HepG2 (cell line): Measurements from ENCODE around the gene BRAP. TPM values are rescaled to one million over a fixed set of nuclear protein-coding genes. Genes with fewer than 3 reads are reported as not detected.

Experiments used
- ATAC-seq: fragments of 200-7000 bp; cut with Tn5 transposase; 3 replicates; pipeline ENCODE4 v1.9.1; 2020; ENCODE audit warnings: mild to moderate bottlenecking, moderate library complexity
- BruUV-seq: library from RNA; stranded (reverse); fragments of 400-500 nt; replicated peaks from 2 replicates; lab custom pipeline; 2021; lab: Mats Ljungman, UMichigan
- CTCF ChIA-PET: fragments of 300-600 bp; formaldehyde crosslinking; extraction: SDS; loops from one replicate; lab custom pipeline; 2021; ENCODE audit warnings: low total read pairs, inconsistent platforms, low intra/inter-chr PET ratio; lab: Yijun Ruan, JAX
- POLR2A ChIA-PET: fragments of 350-600 bp; sonication (Branson Sonifier 250); formaldehyde crosslinking; loops from one replicate; lab custom pipeline; 2020; ENCODE audit warnings: antibody characterized with exemption, inconsistent platforms; lab: Yijun Ruan, JAX
- DNase-seq: peaks from one replicate; pipeline ENCODE4 v3.0.0-alpha.2; 2015; ENCODE audit warnings: low spot score
- FAIRE-seq: peaks from 3 replicates; lab custom pipeline; 2011; peaks lifted over from hg19 to GRCh38; lab: Jason Lieb, UNC
- H2AFZ ChIP-seq: one replicate; pipeline ENCODE4 v1.6.1; 2011; ENCODE audit warnings: low read length, inconsistent platforms
- H3K27ac ChIP-seq: fragments of 300-600 bp; 3 replicates; pipeline ENCODE4 v1.8.0; 2011; ENCODE audit warnings: mixed run types, mild to moderate bottlenecking, mixed read lengths, low read length, inconsistent platforms; ENCODE audit not compliant: insufficient read depth; ENCODE audit errors: extremely low read length
- H3K27me3 ChIP-seq, 2 experiments: fragments of 200-600 bp in 1 of 2; 2 replicates in 1 of 2; 3 replicates in 1 of 2; pipeline versions ENCODE4 v1.6.0 to v1.8.0; 2011; ENCODE audit warnings: low read length in 2 of 2, mild to moderate bottlenecking in 2 of 2, moderate library complexity in 2 of 2, inconsistent platforms in 1 of 2; ENCODE audit not compliant: insufficient read depth in 2 of 2, control insufficient read depth in 1 of 2
- H3K36me3 ChIP-seq, 2 experiments: fragments of 200-600 bp in 1 of 2; replicated peaks in 1 of 2; 2 replicates in 1 of 2; 3 replicates in 1 of 2; pipeline versions ENCODE4 v1.5.1 to v1.8.0; 2011; ENCODE audit warnings: low read length in 2 of 2, inconsistent platforms in 1 of 2; ENCODE audit not compliant: insufficient read depth in 2 of 2, control insufficient read depth in 1 of 2
- H3K4me1 ChIP-seq: 2 replicates; pipeline ENCODE4 v1.5.1; 2012; ENCODE audit warnings: low read length, inconsistent platforms; ENCODE audit not compliant: insufficient read depth
- H3K4me2 ChIP-seq: 2 replicates; pipeline ENCODE4 v1.6.0; 2011; ENCODE audit warnings: low read depth, low read length, inconsistent platforms
- H3K4me3 ChIP-seq, 3 experiments: fragments of 200-600 bp in 1 of 3; sonication (generic), shearing (Covaris generic) in 1 of 3; replicated peaks in 1 of 3; 2 replicates each; pipeline ENCODE4 v1.5.1; 2011 to 2016; ENCODE audit warnings: low read length in 3 of 3, inconsistent platforms in 2 of 3, low read depth in 2 of 3, mild to moderate bottlenecking in 2 of 3, control low read depth in 1 of 3, mixed read lengths in 1 of 3; ENCODE audit not compliant: insufficient read depth in 1 of 3
- H3K79me2 ChIP-seq: one replicate; pipeline ENCODE4 v1.6.1; 2011; ENCODE audit warnings: low read length, inconsistent platforms; ENCODE audit not compliant: insufficient read depth
- H3K9ac ChIP-seq: 2 replicates; pipeline ENCODE4 v1.6.0; 2011; ENCODE audit warnings: mild to moderate bottlenecking, low read depth, low read length, inconsistent platforms; ENCODE audit not compliant: insufficient read depth
- H3K9me3 ChIP-seq: 2 replicates; pipeline ENCODE4 v1.5.1; 2012; ENCODE audit warnings: mild to moderate bottlenecking, low read length
- H4K20me1 ChIP-seq: 2 replicates; pipeline ENCODE4 v1.6.0; 2011; ENCODE audit warnings: inconsistent platforms, mild to moderate bottlenecking, low read length, moderate library complexity; ENCODE audit not compliant: insufficient read depth
- ATF4 ChIP-seq, 2 experiments: fragments of 450-650 bp in 1 of 2; sonication (generic) in 1 of 2; formaldehyde crosslinking; IDR thresholded peaks; 2 replicates each; pipeline versions ENCODE4 v1.5.0 to v1.8.0; 2020 to 2022; ENCODE audit warnings: mild to moderate bottlenecking in 1 of 2, missing genetic modification reagents in 1 of 2
- CAMTA2 ChIP-seq: sonication (generic); formaldehyde crosslinking; IDR thresholded peaks from 2 replicates; pipeline ENCODE4 v1.4.0; 2020; ENCODE audit warnings: mild to moderate bottlenecking, missing genetic modification reagents, borderline replicate concordance
- CENPT ChIP-seq: sonication (generic); formaldehyde crosslinking; IDR thresholded peaks from 2 replicates; pipeline ENCODE4 v1.8.0; 2022; ENCODE audit warnings: low read depth, mild to moderate bottlenecking, moderate library complexity, missing genetic modification reagents
- CSRNP1 ChIP-seq: sonication (generic); formaldehyde crosslinking; IDR thresholded peaks from 2 replicates; pipeline ENCODE4 v1.8.1; 2023; ENCODE audit warnings: mild to moderate bottlenecking, missing genetic modification reagents
- ELF4 ChIP-seq: sonication (generic); formaldehyde crosslinking; IDR thresholded peaks from 2 replicates; pipeline ENCODE4 v1.5.0; 2020; ENCODE audit warnings: missing genetic modification reagents, mild to moderate bottlenecking, moderate library complexity, borderline replicate concordance
- FOSL2 ChIP-seq: sonication (generic); formaldehyde crosslinking; IDR thresholded peaks from 2 replicates; pipeline ENCODE4 v1.4.0; 2020; ENCODE audit warnings: missing genetic modification reagents
- MXI1 ChIP-seq: IDR thresholded peaks from 3 replicates; pipeline ENCODE4 v1.6.1; 2012; ENCODE audit warnings: low read depth, low read length, inconsistent platforms, borderline replicate concordance
- PHF5A ChIP-seq: IDR thresholded peaks from one replicate; pipeline ENCODE4 v1.6.1; 2018; ENCODE audit warnings: low read depth, missing genetic modification reagents; ENCODE audit not compliant: unreplicated experiment
- SRSF4 ChIP-seq: fragments of 200-400 bp; formaldehyde crosslinking; IDR thresholded peaks from one replicate; pipeline ENCODE4 v1.6.1; 2018; ENCODE audit warnings: mild to moderate bottlenecking, low read depth, low read length, moderate library complexity; ENCODE audit not compliant: poor library complexity, severe bottlenecking
- TCF12 ChIP-seq, 2 experiments: fragments of 450-650 bp in 1 of 2; sonication (generic) in 1 of 2; formaldehyde crosslinking in 1 of 2; IDR thresholded peaks; 2 replicates each; pipeline versions ENCODE4 v1.6.1 to v1.8.0; 2017 to 2022; ENCODE audit warnings: antibody characterized with exemption in 1 of 2, mild to moderate bottlenecking in 1 of 2, missing genetic modification reagents in 1 of 2, moderate library complexity in 1 of 2
- ZFP90 ChIP-seq: sonication (generic); formaldehyde crosslinking; IDR thresholded peaks from 2 replicates; pipeline ENCODE4 v1.8.0; 2022; ENCODE audit warnings: missing genetic modification reagents, mild to moderate bottlenecking, inconsistent platforms, borderline replicate concordance
- ZNF121 ChIP-seq: sonication (generic); formaldehyde crosslinking; IDR thresholded peaks from 2 replicates; pipeline ENCODE4 v1.5.0; 2020; ENCODE audit warnings: mild to moderate bottlenecking, missing genetic modification reagents
- ZNF235 ChIP-seq: sonication (generic); formaldehyde crosslinking; IDR thresholded peaks from 2 replicates; pipeline ENCODE4 v1.8.1; 2023; ENCODE audit warnings: mild to moderate bottlenecking, missing genetic modification reagents, borderline replicate concordance
- ZNF546 ChIP-seq: sonication (generic); formaldehyde crosslinking; conservative IDR thresholded peaks from 2 replicates; pipeline ENCODE4 v1.8.1; 2023; ENCODE audit warnings: mild to moderate bottlenecking, missing genetic modification reagents
- ZNF776 ChIP-seq: sonication (generic); formaldehyde crosslinking; IDR thresholded peaks from 2 replicates; pipeline ENCODE4 v1.4.0; 2020; ENCODE audit warnings: mild to moderate bottlenecking, missing genetic modification reagents
- WGBS: methylation state at CpG from one replicate; pipeline ENCODE4 v1.1.6; 2017; ENCODE audit warnings: low lambda C conversion rate; 5-methylcytosine and 5-hydroxymethylcytosine counted together
- in situ Hi-C: cut with HindIII; loops from 2 replicates; pipeline ENCODE4 v1.10.0; 2017; ENCODE audit warnings: low pct_unique_long_range_greater_than_20kb; ENCODE audit not compliant: extremely low pct_ligation_motif_present
- intact Hi-C: fragments of 100-400 bp; cut with micrococcal nuclease; formaldehyde crosslinking; loops from one replicate; pipeline ENCODE4 v1.10.0; 2022; ENCODE audit not compliant: unreplicated experiment
- polyA plus RNA-seq, 8 experiments: library from polyadenylated mRNA; depleted of rRNA in 3 of 8; stranded (reverse) in 7 of 8; unstranded in 1 of 8; fragments of >200 nt; fragmentation: Illumina TruSeq in 4 of 8; extraction: Trizol in 4 of 8; gene quantifications; 2 replicates each; pipeline versions ENCODE4 v1.2.1 to v1.2.3, GENCODE V29; 2011 to 2016; ENCODE audit warnings: low read depth in 4 of 8, missing spikeins in 1 of 8, mixed read lengths in 1 of 8; ENCODE audit not compliant: insufficient read depth in 1 of 8
- total RNA-seq, 5 experiments: library from RNA; depleted of rRNA; stranded (reverse); fragments of >200 nt; fragmentation: Illumina TruSeq; extraction: Trizol; gene quantifications; 2 replicates each; pipeline ENCODE4 v1.2.3, GENCODE V29; 2016; ENCODE audit warnings: low read depth in 1 of 5

BRAP gene
- total and polyA plus RNA-seq, 2 of the 13 experiments (the other 11 are each of a cell fraction or from before 2014, with no cell fraction given): 8.1 to 15.4 TPM

GRCh38 chr12:111733340-111733915 lies 47.7 kb upstream of the BRAP start:
- Histone ChIP-seq H3K79me2 (no peaks in the 10 kb centered on the region), H3K9ac (no peak overlapping the region), H3K36me3 (peaks cover 9 to 31% of the 10 kb centered on the region in 2 experiments), H3K4me3 (no peak overlapping the region), H3K4me1 (no peaks in the 10 kb centered on the region), H3K27me3 (no peaks in the 10 kb centered on the region), H4K20me1 (no peaks in the 10 kb centered on the region), H3K9me3 (no peaks in the 10 kb centered on the region), H3K4me2 (no peak overlapping the region), H3K27ac (no peak overlapping the region), H2AFZ (no peak overlapping the region)
- FAIRE-seq (no peak), ATAC-seq (no peak), DNase-seq (no peak)
- ChIA-PET POLR2A (interaction anchor here (0.6 kb wide), 1 partner anchor 254 kb away, joined by 4 read pairs; no protein-coding TSS in a partner anchor), CTCF (no interaction called here)
- TF ChIP-seq ZNF776 (CRISPR knock-in tag) (no peak), TCF12 (IDR thresholded peaks at IDR 0.05) (no peak), TCF12 (CRISPR knock-in tag; IDR thresholded peaks at IDR 0.05) (no peak), ZNF546 (CRISPR knock-in tag) (no peak), MXI1 (no peak), SRSF4 (no peak), PHF5A (CRISPR knock-in tag) (no peak), CAMTA2 (no peak), CSRNP1 (CRISPR knock-in tag) (no peak), ZFP90 (CRISPR knock-in tag) (no peak), ZNF121 (no peak), ATF4 (CRISPR knock-in tag; IDR thresholded peaks at IDR 0.05) (no peak), FOSL2 (no peak), ELF4 (CRISPR knock-in tag) (no peak), CENPT (CRISPR knock-in tag) (no peak), ZNF235 (CRISPR knock-in tag) (no peak)
- in situ Hi-C loops (no loop called here), intact Hi-C loops (no loop called here)
- 88% methylated on average over 8 of the region's 8 CpGs for WGBS
- no TSS peak for BruUV-seq
